Measurements from ENCODE around the gene CD19. TPM values are rescaled to one million over a fixed set of nuclear protein-coding genes. Genes with fewer than 3 reads are reported as not detected.
A peak's percentile ranks its signal among the peaks of the same experiment; 100 is the strongest.
"Not testable (repeated sequence)": the region's sequence is repeated elsewhere in the genome, so short reads cannot be mapped to it uniquely, and the experiment has no call there.

The CD19 gene
- total RNA-seq, 1 donor from 2014 or later, result not detected

DNA sequence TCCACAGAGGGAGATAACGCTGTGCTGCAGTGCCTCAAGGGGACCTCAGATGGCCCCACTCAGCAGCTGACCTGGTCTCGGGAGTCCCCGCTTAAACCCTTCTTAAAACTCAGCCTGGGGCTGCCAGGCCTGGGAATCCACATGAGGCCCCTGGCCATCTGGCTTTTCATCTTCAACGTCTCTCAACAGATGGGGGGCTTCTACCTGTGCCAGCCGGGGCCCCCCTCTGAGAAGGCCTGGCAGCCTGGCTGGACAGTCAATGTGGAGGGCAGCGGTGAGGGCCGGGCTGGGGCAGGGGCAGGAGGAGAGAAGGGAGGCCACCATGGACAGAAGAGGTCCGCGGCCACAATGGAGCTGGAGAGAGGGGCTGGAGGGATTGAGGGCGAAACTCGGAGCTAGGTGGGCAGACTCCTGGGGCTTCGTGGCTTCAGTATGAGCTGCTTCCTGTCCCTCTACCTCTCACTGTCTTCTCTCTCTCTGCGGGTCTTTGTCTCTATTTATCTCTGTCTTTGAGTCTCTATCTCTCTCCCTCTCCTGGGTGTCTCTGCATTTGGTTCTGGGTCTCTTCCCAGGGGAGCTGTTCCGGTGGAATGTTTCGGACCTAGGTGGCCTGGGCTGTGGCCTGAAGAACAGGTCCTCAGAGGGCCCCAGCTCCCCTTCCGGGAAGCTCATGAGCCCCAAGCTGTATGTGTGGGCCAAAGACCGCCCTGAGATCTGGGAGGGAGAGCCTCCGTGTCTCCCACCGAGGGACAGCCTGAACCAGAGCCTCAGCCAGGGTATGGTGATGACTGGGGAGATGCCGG lies 769 bp downstream of the CD19 start:
- DNase-seq (no peak), ATAC-seq (ENCODE audit: poor library complexity) (no peak)
- intact Hi-C loops (cut with DNase I), result no loop called here

DNA sequence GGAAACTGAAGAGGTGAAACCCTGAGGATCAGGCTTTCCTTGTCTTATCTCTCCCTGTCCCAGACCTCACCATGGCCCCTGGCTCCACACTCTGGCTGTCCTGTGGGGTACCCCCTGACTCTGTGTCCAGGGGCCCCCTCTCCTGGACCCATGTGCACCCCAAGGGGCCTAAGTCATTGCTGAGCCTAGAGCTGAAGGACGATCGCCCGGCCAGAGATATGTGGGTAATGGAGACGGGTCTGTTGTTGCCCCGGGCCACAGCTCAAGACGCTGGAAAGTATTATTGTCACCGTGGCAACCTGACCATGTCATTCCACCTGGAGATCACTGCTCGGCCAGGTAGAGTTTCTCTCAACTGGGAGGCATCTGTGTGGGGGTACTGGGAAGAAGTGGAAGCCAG lies 1.4 kb downstream of the CD19 start:
- intact Hi-C loops (cut with DNase I), result no loop called here
- no peak for ATAC-seq (ENCODE audit: poor library complexity)
- DNase-seq, result no peak

DNA sequence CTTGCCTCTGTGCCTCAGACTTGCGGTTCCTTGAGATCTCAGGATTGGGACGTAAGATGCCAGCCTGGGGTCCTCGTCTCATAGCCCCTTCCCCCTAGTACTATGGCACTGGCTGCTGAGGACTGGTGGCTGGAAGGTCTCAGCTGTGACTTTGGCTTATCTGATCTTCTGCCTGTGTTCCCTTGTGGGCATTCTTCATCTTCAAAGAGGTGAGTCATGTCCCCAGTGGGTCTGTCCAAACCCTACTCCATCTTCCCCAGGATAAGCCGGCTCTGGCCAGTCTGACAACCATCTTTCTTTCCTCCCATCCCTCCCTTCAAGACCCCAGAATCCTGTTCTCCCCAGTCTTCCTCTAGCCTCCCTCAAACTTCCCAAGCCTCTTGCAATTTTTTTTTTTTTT lies 3.6 kb downstream of the CD19 start:
- ATAC-seq (ENCODE audit: poor library complexity), result no peak
- intact Hi-C loops (cut with DNase I), result no loop called here
- no peak for DNase-seq

DNA sequence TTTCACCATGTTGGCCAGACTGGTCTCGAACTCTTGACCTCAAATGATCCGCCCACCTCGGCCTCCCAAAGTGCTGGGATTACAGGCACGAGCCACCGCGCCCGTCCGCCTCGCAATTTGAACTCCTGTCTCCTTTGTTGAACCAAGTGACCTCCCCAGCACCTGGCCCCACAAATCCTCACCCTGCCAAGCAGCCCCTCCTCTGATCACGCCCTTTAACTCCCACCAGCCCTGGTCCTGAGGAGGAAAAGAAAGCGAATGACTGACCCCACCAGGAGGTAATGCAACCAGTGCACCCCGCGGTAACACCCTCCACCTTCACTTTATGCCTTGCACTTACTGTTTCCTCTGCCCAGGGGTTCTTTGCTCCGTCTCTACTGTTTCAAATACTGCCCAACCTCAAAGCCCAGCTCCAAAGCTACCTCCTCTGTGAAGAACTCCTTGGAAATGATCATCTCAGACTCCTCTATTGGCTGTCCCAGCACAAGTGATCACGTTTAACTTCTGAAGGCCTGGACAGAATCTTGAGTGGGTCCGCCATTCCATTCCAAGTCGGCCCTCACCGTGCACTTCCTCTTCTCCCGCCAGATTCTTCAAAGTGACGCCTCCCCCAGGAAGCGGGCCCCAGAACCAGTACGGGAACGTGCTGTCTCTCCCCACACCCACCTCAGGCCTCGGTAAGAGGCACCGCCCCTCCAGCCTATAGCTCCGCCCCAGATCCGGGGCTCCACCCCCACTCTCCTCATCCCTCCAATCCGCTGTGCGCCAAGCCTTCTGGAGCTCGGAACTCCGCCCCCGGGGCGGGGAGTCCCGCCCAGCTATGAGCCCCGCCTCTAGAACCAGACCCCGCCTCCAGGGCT lies 4.4 kb downstream of the CD19 start:
- peak; percentile 95 for ATAC-seq (ENCODE audit: poor library complexity)
- DNase-seq, result peak; percentile 89
- intact Hi-C loops (cut with DNase I), result no loop called here

DNA sequence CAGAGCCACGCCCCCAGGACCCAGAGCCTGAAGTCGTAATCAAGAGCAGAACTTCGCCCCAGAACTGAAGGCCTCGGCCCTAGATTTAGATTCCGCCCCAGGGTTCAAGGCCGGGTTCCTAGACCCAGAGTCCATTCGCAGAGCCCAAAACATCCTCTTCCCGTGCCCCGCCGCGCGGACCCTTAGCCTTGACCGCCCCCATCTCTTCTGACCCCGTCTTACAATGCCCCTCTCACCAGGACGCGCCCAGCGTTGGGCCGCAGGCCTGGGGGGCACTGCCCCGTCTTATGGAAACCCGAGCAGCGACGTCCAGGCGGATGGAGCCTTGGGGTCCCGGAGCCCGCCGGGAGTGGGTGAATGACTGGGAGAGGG lies 5.0 kb downstream of the CD19 start:
- intact Hi-C loops (cut with DNase I), result no loop called here
- no peak for DNase-seq
- no peak for ATAC-seq (ENCODE audit: poor library complexity)

DNA sequence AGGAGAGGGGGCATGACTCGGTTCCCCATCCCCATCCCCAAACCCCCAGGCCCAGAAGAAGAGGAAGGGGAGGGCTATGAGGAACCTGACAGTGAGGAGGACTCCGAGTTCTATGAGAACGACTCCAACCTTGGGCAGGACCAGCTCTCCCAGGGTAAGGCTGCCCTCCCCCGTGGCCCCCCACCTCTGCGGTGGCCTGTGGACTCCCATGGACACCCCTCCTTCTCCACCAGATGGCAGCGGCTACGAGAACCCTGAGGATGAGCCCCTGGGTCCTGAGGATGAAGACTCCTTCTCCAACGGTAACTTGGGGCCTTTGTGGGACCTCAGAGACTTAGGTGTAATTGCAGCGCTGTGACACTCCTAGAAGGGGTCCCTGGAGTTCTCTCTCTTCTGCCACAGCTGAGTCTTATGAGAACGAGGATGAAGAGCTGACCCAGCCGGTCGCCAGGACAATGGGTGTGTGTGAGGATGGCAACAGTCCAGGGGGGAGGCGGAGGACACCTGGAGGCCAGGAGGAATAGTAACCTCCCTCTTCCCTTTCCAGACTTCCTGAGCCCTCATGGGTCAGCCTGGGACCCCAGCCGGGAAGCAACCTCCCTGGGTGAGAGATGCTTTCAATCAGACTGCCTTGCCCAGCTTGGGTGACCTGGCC lies 5.6 kb downstream of the CD19 start:
- intact Hi-C loops (cut with DNase I), result no loop called here
- DNase-seq (no peak), ATAC-seq (ENCODE audit: poor library complexity) (no peak)

DNA sequence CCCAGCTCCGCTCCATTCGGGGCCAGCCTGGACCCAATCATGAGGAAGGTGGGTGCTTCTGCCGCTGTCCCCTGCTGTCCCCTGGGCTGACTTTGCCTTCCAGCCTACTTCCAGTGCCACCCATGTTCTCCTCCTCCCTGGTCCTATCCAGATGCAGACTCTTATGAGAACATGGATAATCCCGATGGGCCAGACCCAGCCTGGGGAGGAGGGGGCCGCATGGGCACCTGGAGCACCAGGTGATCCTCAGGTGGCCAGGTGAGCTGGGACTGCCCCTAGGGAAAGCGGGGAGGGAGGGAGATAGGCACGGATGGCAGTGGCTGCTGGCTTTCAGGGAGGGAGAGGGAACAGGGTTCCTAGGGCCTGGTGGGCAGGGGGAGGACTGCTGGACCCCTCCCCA lies 7.0 kb downstream of the CD19 start:
- no peak for ATAC-seq (ENCODE audit: poor library complexity)
- DNase-seq, result no peak
- intact Hi-C loops (cut with DNase I), result no loop called here

DNA sequence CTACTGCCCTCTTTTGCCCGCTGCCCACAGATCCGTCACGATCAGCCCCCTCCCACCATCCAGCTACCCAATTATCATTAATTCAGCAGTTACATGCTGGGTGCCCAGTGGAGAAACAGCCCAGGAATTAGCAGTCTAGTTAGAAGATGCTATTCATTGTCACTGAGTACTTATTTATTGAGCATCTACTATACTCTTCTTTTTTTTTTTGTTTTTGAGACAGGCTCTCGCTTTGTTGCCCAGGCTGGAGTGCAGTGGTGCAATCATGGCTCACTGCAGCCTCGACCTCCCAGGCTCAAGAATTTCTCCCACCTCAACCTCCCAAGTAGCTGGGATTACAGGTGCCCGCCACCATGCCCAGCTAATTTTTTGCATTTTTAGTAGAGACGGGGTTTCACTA lies 8.1 kb downstream of the CD19 start:
- ATAC-seq (ENCODE audit: poor library complexity); DNase-seq; intact Hi-C loops (cut with DNase I): not testable (repeated sequence)

DNA sequence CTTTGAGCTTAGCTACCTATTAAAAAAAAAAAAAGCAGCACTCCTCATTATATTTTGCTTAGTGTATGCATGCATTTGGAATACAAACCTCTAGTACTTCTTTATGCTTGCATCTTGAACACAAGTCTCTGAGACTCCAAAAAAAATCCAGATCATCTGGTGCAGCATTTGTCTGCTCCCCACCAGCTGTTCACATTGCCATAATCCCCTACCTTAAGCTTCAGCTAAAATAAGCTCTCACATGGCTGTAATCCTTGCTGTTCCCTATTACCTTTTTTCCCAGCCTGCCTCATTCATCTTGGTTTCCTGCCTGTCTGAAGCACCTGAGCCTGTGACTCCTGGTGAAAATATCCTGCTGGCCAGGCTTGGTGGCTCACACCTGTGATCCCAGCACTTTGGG lies 11.5 kb downstream of the CD19 start:
- DNase-seq, result no peak
- ATAC-seq (ENCODE audit: poor library complexity), result no peak
- intact Hi-C loops (cut with DNase I), result no loop called here

DNA sequence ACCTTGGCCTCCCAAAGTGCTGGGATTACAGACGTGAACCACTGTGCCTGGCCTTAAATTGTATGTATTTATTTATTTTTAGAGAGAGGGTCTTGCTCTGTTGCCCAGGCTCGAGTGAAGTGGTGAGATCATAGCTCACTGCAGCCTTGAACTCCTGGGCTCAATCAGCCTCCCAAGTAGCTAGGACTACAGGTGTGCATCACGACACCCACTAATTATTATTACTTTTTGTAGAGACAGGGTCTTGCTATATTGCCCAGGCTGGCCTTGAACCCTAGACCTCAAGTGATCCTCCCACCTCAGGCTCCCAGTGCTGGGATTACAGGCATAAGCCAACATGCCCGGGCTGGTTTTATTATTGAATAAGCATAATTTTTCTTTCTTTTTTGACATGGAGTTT lies 14.9 kb downstream of the CD19 start:
- ATAC-seq (ENCODE audit: poor library complexity), result no peak
- DNase-seq, result no peak
- intact Hi-C loops (cut with DNase I), result no loop called here

DNA sequence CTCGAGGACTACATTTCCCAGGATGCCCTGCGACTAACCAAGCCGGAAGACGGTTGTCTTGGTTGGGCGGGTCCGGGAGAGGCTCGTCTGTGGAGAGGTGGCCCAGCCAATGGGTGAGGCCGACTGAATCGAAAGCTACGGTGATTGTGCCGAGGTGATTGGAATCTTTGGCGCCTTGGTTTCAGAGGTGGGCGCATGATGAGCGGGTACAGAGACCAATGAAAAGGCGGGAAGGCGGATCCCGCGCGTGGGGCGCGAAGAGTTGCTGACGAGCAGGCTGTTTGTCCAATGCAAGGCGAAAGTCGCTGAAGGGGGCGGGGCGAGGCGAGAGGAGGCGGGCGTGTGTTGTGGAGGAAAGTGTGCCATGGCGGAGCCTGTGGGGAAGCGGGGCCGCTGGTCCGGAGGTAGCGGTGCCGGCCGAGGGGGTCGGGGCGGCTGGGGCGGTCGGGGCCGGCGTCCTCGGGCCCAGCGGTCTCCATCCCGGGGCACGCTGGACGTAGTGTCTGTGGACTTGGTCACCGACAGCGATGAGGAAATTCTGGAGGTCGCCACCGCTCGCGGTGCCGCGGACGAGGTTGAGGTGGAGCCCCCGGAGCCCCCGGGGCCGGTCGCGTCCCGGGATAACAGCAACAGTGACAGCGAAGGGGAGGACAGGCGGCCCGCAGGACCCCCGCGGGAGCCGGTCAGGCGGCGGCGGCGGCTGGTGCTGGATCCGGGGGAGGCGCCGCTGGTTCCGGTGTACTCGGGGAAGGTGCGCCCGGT lies 19.1 kb downstream of the CD19 start, which contains the start of gene NFATC2IP:
TSS of gene NFATC2IP (plus strand) at position 290 of the 762 bp plus-strand sequence. CDS start at position 365, 75 bp downstream.
- ATAC-seq (ENCODE audit: poor library complexity) (peak; percentile 98), DNase-seq (peak; percentile 99)
- intact Hi-C loops (cut with DNase I), result no loop called here

DNA sequence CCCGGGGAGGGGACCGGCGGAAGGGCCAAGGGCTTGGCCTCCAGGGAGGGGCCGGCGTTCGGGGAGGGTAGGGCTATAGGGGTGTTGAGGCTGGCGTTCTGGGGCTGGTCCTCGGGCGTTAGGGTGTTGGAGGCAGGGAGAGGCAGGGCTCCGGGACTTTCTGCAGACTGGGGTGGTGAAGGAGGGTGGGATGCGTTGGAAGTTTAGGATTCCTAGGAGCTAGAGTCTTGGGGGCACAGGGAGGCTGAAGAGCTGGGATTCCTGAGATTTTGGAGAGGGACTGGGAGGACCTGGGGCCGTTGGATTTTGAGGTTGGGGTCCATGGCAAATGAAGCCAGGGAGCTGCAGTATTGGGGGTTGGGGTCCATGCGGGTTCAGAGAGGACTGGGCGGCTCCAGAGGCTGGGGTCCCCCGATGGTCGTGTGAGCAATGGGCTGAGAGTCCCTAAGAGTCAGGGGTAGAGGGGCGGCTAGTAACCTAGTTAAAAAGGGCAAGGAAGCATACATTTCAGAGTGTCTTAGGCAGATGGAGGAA lies 19.7 kb downstream of the CD19 start:
- intact Hi-C loops (cut with DNase I), result no loop called here
- no peak for ATAC-seq (ENCODE audit: poor library complexity)
- DNase-seq, result no peak

DNA sequence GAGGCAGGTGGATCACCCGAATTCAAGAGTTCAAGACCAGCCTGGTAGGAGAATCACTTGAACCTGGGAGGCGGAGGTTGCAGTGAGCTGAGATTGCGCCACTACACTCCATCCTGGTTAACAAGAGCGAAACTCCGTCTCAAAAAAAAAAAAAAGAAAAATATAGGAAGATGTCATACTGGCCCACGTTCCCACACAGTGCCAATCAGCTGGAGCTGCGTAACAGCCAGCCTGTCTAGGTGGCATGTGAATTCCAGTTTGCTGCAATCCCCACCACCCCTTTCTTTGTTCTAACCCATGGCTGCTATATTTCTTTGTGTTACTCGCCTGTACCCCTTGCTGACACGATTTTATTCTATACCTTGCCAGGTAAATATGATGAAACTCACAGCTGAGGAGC lies 26.4 kb downstream of the CD19 start:
- DNase-seq, result no peak
- intact Hi-C loops (cut with DNase I), result no loop called here
- ATAC-seq (ENCODE audit: poor library complexity), result no peak

DNA sequence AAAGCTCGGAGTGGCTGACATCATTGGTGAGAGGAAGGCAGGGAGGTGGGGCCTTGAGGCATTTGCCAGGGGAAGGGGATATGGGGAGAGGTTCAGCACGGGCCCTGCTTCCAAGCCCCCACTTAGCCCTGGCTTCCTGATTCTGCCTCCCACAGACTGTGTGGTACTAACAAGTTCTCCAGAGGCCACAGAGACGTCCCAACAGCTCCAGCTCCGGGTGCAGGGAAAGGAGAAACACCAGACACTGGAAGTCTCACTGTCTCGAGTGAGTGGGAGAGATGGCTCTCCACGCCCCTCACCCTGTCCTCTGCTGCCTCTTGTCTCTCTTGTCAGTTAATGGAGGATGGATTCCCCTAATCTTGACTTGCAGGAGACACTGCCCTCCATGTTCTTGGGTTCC lies 27.1 kb downstream of the CD19 start:
- DNase-seq (no peak), ATAC-seq (ENCODE audit: poor library complexity) (no peak)
- intact Hi-C loops (cut with DNase I), result no loop called here

DNA sequence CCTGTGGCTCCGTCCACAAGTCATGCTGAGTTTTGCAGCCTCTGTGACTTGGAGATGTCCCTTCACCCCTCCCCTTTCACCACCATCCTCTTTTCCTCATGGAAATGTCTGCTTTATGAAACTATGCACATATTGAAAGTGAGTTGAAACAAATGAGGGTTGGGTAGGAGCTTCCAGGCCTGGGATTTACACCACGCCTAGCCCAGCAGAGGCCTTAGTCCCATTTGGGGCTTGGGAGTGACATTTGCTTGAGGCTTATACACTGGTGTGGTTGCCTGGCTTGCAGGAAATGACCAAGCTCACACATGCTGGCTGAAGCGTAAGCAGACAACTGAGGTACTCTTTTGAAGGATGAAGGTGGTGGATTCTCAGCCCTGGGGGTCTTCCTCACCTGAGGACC lies 32.3 kb downstream of the CD19 start:
- no peak for ATAC-seq (ENCODE audit: poor library complexity)
- DNase-seq, result no peak
- intact Hi-C loops (cut with DNase I), result no loop called here

DNA sequence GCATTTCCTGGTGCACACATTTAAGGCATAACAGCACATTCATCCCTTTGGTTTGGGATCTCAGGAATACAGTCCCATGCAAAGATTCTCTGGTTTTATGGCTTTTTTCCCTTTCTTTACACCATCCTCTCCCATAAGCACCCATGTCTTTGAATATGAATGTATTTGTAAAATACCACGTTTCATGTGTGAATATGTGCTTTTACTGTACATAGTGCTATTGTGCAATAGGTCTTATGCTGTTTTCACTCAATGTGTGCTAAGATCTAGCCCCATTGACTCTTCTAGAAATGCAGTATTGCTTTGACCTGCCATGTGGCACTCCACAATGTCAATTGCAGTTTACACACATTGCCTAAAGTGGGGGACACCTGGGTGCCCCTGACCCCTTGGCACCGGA lies 32.7 kb downstream of the CD19 start:
- ATAC-seq (ENCODE audit: poor library complexity) (no peak), DNase-seq (no peak)
- intact Hi-C loops (cut with DNase I), result no loop called here

DNA sequence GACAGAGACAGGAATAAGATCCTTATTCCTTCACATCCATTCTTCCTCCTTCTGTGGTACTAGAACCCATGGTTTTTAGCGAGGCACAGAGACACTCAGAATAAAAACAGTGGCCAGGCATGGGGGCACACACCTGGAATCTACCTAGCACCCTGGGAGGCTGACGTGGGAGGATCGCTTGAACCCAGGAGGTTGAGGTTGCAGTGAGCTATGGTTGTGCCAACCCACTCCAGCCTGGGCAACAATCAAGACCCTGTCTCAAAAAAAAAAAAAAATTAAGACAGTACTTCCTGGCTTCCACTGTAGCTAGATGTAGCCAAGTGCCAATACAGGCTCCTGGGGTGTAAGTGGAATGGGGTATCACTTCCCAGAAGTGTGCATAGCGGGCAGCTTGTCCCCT lies 35.4 kb downstream of the CD19 start:
- intact Hi-C loops (cut with DNase I), result no loop called here
- no peak for DNase-seq
- no peak for ATAC-seq (ENCODE audit: poor library complexity)

DNA sequence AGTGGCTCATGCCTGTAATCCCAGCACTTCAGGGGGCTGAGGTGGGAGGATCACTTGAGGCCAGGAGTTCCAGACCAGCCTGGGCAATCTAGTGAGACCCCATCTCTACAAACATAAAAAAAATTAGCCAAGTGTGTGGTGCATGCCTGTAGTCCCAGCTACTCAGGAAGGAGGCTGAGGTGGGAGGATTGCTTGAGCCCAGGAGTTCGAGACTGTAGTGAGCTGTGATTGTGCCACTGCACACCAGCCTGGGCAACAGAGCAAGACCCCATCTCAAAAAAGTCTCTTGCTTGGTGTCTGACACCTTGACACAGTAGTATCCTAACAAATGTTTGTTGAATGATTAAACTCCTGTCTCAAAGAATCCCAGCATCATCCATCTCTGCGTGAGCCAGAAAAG lies 37.9 kb downstream of the CD19 start:
- ATAC-seq (ENCODE audit: poor library complexity); intact Hi-C loops (cut with DNase I); DNase-seq: not testable (repeated sequence)

DNA sequence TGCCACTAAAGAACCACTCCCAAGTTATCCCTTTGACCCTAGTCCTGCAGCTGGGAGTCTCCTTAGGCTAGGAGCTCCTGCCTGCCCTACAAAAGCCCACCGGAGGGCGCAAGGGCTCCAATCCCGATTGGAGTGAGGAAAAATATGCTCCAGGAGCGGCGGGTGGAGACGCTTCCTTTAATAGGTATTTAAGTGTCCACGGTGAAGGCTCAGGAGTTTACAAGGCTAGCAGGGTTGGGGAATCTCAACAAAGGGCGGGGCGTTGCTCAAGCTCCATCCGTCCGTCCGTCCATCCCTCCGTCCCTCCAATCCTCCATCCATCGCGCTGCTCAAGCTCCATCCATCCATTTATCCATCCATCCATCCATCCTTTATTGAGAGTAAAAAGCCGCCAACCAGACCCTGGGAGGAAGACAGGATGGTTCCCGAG lies 42.3 kb downstream of the CD19 start:
- DNase-seq (peak; percentile 65), ATAC-seq (ENCODE audit: poor library complexity) (peak; percentile 61)
- intact Hi-C loops (cut with DNase I), result no loop called here
